ENCODE data around the gene CFAP410.

The CFAP410 gene

GRCh38 chr21:44338971-44339910 is at the start of gene CFAP410:
Gene CFAP410, minus strand, starts transcription at chr21:44339390. Its CDS starts 196 bp downstream, at chr21:44339194.
- DNase-seq: peak; percentile 95

- no peak for DNase-seq
Observed at GRCh38 chr21:44384968-44385367, 45.8 kb upstream of the CFAP410 start.

GRCh38 chr21:44383216-44383615 is 44.0 kb upstream of the CFAP410 start:
- no peak for DNase-seq

- DNase-seq: no peak
Observed at GRCh38 chr21:44382536-44382935, 43.3 kb upstream of the CFAP410 start.

GRCh38 chr21:44381874-44382273 is 42.7 kb upstream of the CFAP410 start:
- DNase-seq: no peak

- no peak for DNase-seq
Observed at GRCh38 chr21:44380876-44381275, 41.7 kb upstream of the CFAP410 start.

GRCh38 chr21:44379991-44380865 is 41.0 kb upstream of the CFAP410 start:
- no peak for DNase-seq

GRCh38 chr21:44379515-44379848 is 40.3 kb upstream of the CFAP410 start:
- DNase-seq: no peak

- no peak for DNase-seq
Observed at GRCh38 chr21:44378646-44379514, 39.7 kb upstream of the CFAP410 start.

GRCh38 chr21:44377922-44378645 is 38.9 kb upstream of the CFAP410 start:
- DNase-seq: no peak

GRCh38 chr21:44377201-44377921 is 38.2 kb upstream of the CFAP410 start:
- no peak for DNase-seq

- DNase-seq: no peak
Observed at GRCh38 chr21:44376606-44377005, 37.4 kb upstream of the CFAP410 start.

GRCh38 chr21:44375761-44376241 is 36.6 kb upstream of the CFAP410 start:
- DNase-seq: no peak

GRCh38 chr21:44375281-44375651 is 36.1 kb upstream of the CFAP410 start:
- peak; percentile 48 for DNase-seq

GRCh38 chr21:44374601-44375280 is 35.6 kb upstream of the CFAP410 start:
- no peak for DNase-seq

- no peak for DNase-seq
Observed at GRCh38 chr21:44372616-44373015, 33.4 kb upstream of the CFAP410 start.

- no peak for DNase-seq
Observed at GRCh38 chr21:44371596-44371995, 32.4 kb upstream of the CFAP410 start.

GRCh38 chr21:44370786-44371410 is 31.7 kb upstream of the CFAP410 start:
- no peak for DNase-seq

- no peak for DNase-seq
Observed at GRCh38 chr21:44370027-44370735, 31.0 kb upstream of the CFAP410 start.
